Esophagus squamous epithelium (tissue), 5 donors: ENCODE data around the gene HOXA11. TPM values are rescaled to one million over a fixed set of nuclear protein-coding genes. Genes with fewer than 3 reads are reported as not detected.

ENCODE experiments used
- DNase-seq: peaks from one replicate; lab custom pipeline; 2025; lab: John Stamatoyannopoulos, UW
- H3K27ac ChIP-seq, 4 donors: fragments of 200-600 bp; sonication (generic); one replicate each; pipeline ENCODE4 v1.5.1; 2016 to 2019; ENCODE audit warnings: mild to moderate bottlenecking in 1 of 4
- H3K27me3 ChIP-seq, 4 donors: fragments of 200-600 bp; sonication (generic); 1 replicate in 3 of 4; 2 replicates in 1 of 4; pipeline versions ENCODE4 v1.5.1 to v1.6.0; 2017 to 2021; ENCODE audit warnings: antibody characterized with exemption in 1 of 4
- H3K36me3 ChIP-seq, 3 donors: fragments of 200-600 bp; sonication (generic); one replicate each; pipeline ENCODE4 v1.5.1; 2016 to 2019
- H3K4me1 ChIP-seq, 3 donors: fragments of 200-600 bp; sonication (generic); one replicate each; pipeline ENCODE4 v1.5.1; 2017 to 2019
- H3K4me3 ChIP-seq, 4 donors: fragments of 200-600 bp; sonication (generic); 1 replicate in 3 of 4; 2 replicates in 1 of 4; pipeline ENCODE4 v1.5.1; 2016 to 2019; ENCODE audit warnings: mild to moderate bottlenecking in 2 of 4, moderate library complexity in 1 of 4
- H3K9me3 ChIP-seq, 3 donors: fragments of 200-600 bp; sonication (generic); one replicate each; pipeline ENCODE4 v1.5.1; 2016 to 2019
- POLR2A ChIP-seq, 4 donors: fragments of 450-650 bp; IDR thresholded peaks; one replicate each; pipeline ENCODE4 v1.6.1; 2017; ENCODE audit warnings: antibody characterized with exemption in 4 of 4, mild to moderate bottlenecking in 4 of 4, moderate library complexity in 3 of 4
- WGBS, 2 donors: methylation state at CpG; one replicate each; pipeline ENCODE4 v1.1.5; 2018; 5-methylcytosine and 5-hydroxymethylcytosine counted together
- intact Hi-C: fragments of 100-400 bp; cut with DNase I; formaldehyde crosslinking; loops from one replicate; pipeline ENCODE4 v1.15.0; 2022
- total RNA-seq, 4 donors: library from RNA; depleted of rRNA; stranded (reverse); fragments of >200 nt; gene quantifications; one replicate each; pipeline ENCODE4 v1.1.0, GENCODE V29; 2016
- TF ChIP-seq, protein P1 (sequence below), 6 experiments: fragments of 450-650 bp in 4 of 6; fragments of 200-600 bp in 2 of 6; sonication (generic) in 2 of 6; IDR thresholded peaks; one replicate each; pipeline ENCODE4 v1.5.1; 2016 to 2019; ENCODE audit warnings: antibody characterized with exemption in 6 of 6, mild to moderate bottlenecking in 4 of 6, moderate library complexity in 4 of 6
- donor health status: DM: yes; HTN: yes; CAD: no.

The HOXA11 gene
- total RNA-seq, 4 donors from 2014 or later: not detected

DNA sequence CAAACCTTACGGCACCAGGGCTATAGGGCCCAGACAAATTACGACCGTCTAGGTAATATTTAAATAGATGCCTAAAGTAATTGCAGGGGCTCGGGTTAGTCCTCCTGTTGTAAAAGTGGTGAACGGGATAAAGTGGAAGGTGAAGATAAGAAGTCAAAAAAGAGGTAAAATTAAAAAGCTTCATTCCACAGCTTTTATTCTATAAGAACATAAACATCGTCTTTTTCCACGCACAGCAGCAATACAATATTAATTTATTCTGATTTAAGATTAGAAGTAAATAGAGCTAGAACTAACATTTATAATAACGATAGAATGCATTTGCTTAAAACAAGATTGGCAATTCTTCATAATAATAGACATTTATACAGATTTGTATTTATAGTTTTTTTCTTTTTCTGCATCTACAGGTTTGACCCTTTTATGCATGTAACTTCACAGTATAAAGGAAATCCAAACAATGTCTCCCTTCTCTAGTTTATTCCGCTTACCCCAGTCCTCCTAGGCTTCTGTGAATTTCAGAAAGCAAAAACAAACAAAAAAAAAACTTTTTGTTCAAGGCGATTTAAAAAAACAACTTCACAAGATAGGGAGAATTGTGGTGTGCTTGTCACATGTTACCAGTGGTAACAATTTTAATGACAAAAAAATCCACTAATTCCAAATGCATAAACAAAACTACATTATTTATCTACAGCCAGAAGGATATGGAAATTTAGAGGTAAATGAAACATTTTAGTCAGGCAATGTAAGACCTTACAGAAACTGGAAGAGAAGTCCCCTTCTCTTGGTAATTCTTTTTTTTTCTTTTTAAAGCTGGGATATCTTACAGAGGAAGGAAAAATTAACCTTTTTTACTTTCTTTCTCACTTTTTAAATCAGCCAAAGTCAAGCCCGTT is 14.4 kb downstream of the HOXA11 start:
- H3K36me3 ChIP-seq: no peaks in the 10 kb centered on the region
- H3K9me3 ChIP-seq: no peaks in the 10 kb centered on the region
- no peak for DNase-seq
- intact Hi-C loops: no loop called here
- no peak overlapping the region for H3K4me3 ChIP-seq
- WGBS, 2 donors: 28 to 30% methylated on average over 11 of the region's 11 CpGs
- TF ChIP-seq, protein P1, sequence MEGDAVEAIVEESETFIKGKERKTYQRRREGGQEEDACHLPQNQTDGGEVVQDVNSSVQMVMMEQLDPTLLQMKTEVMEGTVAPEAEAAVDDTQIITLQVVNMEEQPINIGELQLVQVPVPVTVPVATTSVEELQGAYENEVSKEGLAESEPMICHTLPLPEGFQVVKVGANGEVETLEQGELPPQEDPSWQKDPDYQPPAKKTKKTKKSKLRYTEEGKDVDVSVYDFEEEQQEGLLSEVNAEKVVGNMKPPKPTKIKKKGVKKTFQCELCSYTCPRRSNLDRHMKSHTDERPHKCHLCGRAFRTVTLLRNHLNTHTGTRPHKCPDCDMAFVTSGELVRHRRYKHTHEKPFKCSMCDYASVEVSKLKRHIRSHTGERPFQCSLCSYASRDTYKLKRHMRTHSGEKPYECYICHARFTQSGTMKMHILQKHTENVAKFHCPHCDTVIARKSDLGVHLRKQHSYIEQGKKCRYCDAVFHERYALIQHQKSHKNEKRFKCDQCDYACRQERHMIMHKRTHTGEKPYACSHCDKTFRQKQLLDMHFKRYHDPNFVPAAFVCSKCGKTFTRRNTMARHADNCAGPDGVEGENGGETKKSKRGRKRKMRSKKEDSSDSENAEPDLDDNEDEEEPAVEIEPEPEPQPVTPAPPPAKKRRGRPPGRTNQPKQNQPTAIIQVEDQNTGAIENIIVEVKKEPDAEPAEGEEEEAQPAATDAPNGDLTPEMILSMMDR (IDR thresholded peaks at IDR 0.05): no peak
- peaks cover 60 to 100% (median 85%) of the 10 kb centered on the region in 4 donors for H3K27me3 ChIP-seq
- no peak overlapping the region for H3K27ac ChIP-seq
- H3K4me1 ChIP-seq: peaks cover 29 to 73% (median 43%) of the 10 kb centered on the region in 3 donors

DNA sequence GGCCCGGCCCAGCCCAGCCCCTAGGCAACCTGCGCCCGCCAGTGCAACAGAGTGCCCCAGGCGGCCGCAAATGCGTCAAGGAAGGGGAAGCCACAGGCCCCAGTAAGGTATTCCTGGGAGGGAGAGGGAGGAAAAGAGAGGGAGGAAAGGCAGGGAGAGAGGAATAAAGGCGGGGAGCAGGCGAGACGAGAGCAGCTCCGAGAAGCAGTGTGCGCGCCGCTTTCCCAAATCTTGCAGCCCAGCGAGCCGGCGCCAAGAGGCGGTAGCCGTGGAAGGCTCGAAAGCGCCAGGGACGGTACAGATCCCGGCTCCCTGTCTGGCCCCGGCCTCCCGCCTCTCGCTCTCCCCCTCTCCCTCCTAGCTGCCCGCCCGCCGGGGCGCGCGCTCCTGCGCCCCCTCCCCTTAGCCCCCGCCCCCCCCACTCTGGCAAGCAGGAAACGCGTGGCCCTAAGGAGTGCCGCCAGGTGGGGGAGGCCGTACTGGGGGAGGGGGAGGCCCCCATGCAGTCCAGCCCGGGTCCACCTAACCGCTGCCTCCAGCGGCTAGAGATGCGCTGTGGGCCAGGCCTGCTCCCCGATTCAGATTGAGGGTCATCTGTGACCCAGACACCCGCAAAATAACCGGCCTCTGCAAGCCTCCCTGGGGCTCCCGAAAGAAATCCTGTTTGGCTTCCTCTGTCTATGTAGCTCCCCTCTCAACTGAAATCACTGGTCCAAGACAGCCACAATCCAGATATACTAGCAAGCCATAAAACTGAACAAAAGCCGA is 15.2 kb downstream of the HOXA11 start:
- H3K4me1 ChIP-seq: peaks cover 30 to 81% (median 50%) of the 10 kb centered on the region in 3 donors
- H3K36me3 ChIP-seq: no peaks in the 10 kb centered on the region
- no peak overlapping the region for H3K27ac ChIP-seq
- peak overlapping the region in 3 of 4 donors; percentile 5 to 49 (median 23) for H3K4me3 ChIP-seq
- 5 to 6% methylated on average over 27 to 28 of the region's 46 CpGs for WGBS, 2 donors
- intact Hi-C loops: loop anchor here (5.0 to 10.0 kb wide), 2 partner anchors 793 to 1315 kb away; no protein-coding TSS in a partner anchor
- TF ChIP-seq, protein P1 (IDR thresholded peaks at IDR 0.05): no peak
- TF ChIP-seq POLR2A (IDR thresholded peaks at IDR 0.05): no peak
- no peak for DNase-seq
- H3K27me3 ChIP-seq: peaks cover 68 to 100% (median 85%) of the 10 kb centered on the region in 4 donors
- no peaks in the 10 kb centered on the region for H3K9me3 ChIP-seq

- no peak for DNase-seq
- no peak overlapping the region for H3K27ac ChIP-seq
Measured at GRCh38 chr7:27168265-27168947, 16.6 kb downstream of the HOXA11 start.

DNA sequence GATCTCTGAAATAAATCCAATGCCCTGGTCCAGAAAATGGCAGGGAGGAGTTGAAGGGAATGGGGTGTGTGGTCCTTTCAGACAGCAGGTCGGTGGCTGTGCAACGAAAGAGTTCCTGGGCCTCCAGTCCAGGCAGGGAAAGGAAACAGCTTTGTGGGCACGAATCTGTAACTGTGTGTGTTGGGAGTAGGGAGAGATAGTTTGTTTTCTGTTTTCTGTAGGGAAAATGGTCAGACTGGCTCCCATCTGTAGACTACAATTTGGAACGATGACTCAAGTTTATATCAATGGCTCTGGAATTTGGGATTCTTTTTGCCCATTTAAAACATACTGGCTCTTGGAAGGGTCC is 17.1 kb downstream of the HOXA11 start:
- Histone ChIP-seq H3K27ac (no peak overlapping the region), H3K36me3 (no peaks in the 10 kb centered on the region), H3K4me1 (peaks cover 25 to 72% (median 37%) of the 10 kb centered on the region in 3 donors), H3K4me3 (no peak overlapping the region), H3K9me3 (no peaks in the 10 kb centered on the region), H3K27me3 (peaks cover 59 to 100% (median 84%) of the 10 kb centered on the region in 4 donors)
- TF ChIP-seq, protein P1 (IDR thresholded peaks at IDR 0.05): no peak
- no peak for TF ChIP-seq POLR2A (IDR thresholded peaks at IDR 0.05)
- intact Hi-C loops: loop anchor here (5.0 to 10.0 kb wide), 2 partner anchors 791 to 1313 kb away; no protein-coding TSS in a partner anchor
- no peak for DNase-seq
- WGBS, 2 donors: 40 to 47% methylated on average over 4 of the region's 4 CpGs

More at GRCh38 chr7:27168265-27168947, 16.6 kb downstream of the HOXA11 start:
- Histone ChIP-seq H3K4me1 (peaks cover 28 to 77% (median 42%) of the 10 kb centered on the region in 3 donors), H3K4me3 (no peak overlapping the region), H3K27me3 (peaks cover 64 to 100% (median 85%) of the 10 kb centered on the region in 4 donors), H3K9me3 (no peaks in the 10 kb centered on the region), H3K36me3 (no peaks in the 10 kb centered on the region)
- 37 to 52% methylated on average over 15 to 17 of the region's 25 CpGs for WGBS, 2 donors
- intact Hi-C loops: loop anchor here (5.0 to 10.0 kb wide), 2 partner anchors 791 to 1314 kb away; no protein-coding TSS in a partner anchor
- no peak for TF ChIP-seq POLR2A (IDR thresholded peaks at IDR 0.05)
- TF ChIP-seq, protein P1 (IDR thresholded peaks at IDR 0.05): no peak
